ENCODE data around the gene C16orf89. TPM values are rescaled to one million over a fixed set of nuclear protein-coding genes. Genes with fewer than 3 reads are reported as not detected.
A peak's percentile ranks its signal among the peaks of the same experiment; 100 is the strongest.
"Not testable (repeated sequence)": the region's sequence is repeated elsewhere in the genome, so short reads cannot be mapped to it uniquely, and the experiment has no call there.

Gene C16orf89
- polyA plus RNA-seq, 1 donor = 0.39 TPM

DNA sequence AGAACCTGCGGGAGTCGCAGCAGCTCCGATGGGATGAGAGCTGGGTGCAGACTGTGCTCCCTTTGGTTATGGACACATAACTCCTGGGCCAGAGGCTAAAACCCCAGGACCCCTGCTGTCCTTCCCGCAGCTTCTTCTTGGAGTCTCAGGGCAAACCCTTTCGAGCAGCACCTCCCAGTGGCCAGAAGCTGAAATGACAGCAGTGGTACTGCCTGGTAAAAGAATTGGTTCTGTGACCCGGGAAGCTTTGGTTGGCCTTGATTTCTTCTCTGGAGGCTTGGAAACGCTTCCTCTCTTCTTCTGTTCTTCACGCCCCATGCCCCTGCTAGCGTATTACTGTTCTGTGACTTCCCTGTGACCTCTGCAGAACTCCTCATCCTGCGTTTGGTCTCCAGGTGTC is 19.0 kb upstream of the C16orf89 start:
- not testable (repeated sequence) for DNase-seq (ENCODE audit: low read depth)

DNA sequence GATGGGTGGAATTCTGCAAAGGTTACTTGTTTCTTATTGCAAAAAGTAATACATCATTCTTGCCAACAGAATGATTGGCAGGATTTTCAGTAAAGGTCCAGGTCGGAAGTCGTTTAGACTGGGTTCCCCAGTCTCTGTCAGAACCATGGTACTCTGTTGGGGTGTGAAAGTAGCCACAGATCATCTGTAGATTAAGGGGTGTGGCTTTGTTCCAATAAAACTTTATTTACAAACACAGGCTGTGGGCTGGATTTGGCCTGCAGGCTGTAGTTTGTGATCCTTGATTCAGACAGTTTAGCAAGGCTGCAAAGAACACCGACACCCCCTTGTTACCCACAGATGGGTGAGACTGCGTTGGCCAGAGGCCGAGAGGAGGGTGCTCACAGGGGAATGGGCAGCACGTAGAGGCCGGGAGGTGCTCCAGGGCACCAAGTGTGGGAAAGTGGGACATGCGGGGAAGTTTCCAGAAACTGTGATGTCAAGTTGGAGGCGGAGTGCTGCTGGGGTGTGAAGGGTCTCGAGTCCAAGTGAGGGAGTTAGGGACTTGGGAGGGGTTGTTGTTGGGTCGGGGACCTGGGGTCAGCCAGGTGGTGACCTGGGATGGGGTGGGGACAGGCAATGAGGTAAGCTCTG is 18.5 kb upstream of the C16orf89 start:
- not testable (repeated sequence) for DNase-seq (ENCODE audit: low read depth)

DNA sequence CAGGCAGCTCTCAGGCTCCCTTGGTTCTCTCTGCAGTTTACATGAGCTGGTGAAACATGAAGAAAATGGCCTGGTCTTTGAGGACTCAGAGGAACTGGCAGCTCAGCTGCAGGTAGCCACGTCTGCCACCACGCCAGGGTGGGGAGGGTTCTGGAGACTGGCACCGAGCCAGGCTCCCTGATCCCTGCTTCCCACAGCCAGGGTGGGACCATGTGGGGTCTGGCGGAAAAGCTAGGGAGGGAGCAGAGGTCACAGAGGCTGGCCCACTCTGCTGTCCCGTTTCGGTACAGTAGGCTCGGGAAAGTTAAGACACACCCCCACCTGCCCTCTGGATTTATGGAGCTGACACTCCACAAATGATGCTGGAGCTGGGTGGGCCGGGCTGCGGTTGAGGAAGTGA is 17.9 kb upstream of the C16orf89 start:
- DNase-seq (ENCODE audit: low read depth) = not testable (repeated sequence)

DNA sequence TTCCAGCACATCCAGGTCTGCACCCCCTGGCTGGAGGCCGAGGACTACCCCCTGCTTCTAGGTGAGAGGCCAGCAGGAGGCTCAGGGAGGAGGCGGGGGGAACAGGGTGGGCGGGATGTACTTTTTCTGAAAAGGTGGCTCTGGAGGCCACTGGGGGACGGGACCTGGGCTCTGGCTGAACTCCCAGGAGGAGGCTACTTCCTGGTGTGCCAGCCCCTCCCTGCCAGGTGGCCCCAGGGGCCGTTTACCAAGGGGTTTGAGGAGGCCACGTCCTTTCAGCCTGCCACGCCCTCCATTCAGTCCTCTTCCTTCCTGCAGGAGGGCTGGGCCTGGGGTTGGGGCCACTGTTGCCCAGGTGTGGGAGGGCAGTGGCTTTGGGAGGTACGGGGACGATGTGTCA is 15.2 kb upstream of the C16orf89 start:
- DNase-seq (ENCODE audit: low read depth) = not testable (repeated sequence)

DNA sequence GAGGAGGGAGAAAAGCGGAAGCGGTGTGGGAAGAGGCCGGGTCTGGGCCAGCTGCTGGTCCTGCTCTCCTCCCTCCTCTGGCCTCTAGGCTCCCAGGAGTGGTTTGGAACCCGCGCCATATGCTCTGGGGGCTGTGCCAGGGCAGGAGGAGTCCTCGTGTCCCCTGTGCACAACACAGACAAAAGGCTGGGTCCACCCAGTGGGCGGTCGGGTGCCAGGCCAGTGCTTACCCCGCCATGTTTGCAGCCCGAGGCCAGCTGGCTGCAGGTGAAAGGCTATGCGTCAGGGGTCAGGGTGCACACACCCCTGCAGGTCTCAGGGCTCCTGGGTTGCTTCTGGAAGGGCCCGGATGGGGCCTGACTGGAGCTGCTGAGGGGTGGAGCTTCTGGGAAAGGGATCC is 14.7 kb upstream of the C16orf89 start:
- not testable (repeated sequence) for DNase-seq (ENCODE audit: low read depth)

DNA sequence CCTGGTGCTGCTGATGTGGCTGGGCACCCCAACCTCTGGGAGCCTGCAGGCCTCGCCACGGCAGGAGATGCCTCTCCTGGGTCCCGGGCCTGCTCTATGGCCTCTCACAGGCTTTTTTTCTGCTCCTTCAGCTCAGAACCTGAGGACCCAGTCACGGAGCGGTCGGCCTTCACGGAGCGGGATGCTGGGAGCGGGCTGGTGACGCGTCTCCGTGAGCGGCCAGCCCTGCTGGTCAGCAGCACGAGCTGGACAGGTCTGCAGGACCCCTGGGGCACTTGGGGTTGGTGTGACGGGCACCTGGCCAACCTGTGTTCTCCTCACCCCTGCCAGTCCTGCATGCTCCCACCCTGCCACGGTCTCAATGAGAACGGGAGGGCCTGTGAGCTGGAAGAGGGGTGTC is 12.9 kb upstream of the C16orf89 start:
- DNase-seq (ENCODE audit: low read depth) = no peak

DNA sequence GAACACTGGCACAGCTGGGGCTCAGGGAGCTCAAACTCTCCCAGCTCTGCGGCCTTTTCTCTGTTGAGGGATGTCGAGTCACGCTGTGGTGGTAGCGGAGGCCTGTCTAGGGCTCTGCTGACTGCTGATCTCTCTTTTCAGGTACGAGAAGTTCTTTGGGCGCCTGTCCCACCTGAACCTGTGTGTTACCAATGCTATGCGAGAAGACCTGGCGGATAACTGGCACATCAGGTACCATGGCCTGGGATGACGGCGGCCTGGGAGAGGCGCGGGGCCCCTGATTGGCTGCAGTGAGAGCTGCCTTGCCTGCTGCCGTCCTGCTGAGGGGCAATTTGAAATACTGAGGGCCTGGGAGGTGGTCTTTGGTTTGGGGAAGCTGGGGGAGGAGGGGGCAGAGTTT is 11.5 kb upstream of the C16orf89 start:
- no peak for DNase-seq (ENCODE audit: low read depth)

DNA sequence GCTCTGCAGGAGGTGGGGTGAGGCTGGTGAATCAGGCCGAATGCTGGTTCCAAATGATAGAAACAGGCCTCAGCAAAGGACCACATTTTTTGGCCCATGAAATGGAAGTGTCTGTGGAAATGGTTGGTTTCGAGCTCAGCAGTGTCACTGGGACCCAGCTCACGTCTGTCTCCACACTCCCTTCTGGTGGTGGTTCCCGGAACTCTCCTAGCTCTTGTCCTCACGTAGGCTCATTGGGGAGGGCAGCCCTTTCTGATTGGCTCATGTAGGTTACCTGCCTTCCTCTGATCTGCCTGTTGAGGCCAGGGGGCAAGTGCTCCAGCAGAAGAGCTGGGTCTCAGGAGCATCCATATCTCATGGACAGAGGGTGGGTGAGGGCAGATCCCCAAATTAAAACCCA is 9.9 kb upstream of the C16orf89 start:
- no peak for DNase-seq (ENCODE audit: low read depth)

DNA sequence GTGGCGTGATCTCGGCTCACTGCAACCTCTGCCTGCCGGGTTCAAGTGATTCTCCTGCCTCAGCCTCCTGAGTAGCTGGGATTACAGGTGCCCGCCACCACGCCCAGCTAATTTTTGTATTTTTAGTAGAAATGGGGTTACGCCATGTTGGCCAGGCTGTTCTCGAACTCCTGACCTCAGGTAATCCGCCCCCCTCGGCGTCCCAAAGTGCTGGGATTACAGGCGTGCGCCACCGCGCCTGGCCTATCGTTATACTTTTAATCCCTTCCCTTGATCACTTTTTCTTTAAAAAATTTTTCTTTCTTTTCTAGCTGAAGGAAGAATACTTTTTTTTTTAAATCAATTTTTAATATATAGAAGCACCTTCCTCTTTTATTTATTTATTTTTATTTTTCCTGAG is 8.0 kb upstream of the C16orf89 start:
- DNase-seq (ENCODE audit: low read depth) = not testable (repeated sequence)

DNA sequence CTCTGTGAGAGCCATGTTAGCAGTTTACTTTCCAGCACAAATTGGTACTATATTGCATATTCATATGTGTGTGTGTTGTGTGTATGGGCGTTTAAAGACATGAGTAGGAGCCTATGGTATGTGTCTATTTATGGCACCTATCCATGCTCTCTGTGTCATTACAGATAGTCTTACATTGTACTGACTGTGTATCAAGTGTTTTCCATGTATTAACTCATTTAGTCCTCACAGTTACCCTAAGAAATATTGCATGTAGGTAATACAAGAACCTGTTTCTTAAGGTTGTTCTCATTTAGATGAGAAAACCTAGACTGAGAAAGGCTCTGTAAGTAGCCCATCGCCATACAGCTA is 7.5 kb upstream of the C16orf89 start:
- no peak for DNase-seq (ENCODE audit: low read depth)

DNA sequence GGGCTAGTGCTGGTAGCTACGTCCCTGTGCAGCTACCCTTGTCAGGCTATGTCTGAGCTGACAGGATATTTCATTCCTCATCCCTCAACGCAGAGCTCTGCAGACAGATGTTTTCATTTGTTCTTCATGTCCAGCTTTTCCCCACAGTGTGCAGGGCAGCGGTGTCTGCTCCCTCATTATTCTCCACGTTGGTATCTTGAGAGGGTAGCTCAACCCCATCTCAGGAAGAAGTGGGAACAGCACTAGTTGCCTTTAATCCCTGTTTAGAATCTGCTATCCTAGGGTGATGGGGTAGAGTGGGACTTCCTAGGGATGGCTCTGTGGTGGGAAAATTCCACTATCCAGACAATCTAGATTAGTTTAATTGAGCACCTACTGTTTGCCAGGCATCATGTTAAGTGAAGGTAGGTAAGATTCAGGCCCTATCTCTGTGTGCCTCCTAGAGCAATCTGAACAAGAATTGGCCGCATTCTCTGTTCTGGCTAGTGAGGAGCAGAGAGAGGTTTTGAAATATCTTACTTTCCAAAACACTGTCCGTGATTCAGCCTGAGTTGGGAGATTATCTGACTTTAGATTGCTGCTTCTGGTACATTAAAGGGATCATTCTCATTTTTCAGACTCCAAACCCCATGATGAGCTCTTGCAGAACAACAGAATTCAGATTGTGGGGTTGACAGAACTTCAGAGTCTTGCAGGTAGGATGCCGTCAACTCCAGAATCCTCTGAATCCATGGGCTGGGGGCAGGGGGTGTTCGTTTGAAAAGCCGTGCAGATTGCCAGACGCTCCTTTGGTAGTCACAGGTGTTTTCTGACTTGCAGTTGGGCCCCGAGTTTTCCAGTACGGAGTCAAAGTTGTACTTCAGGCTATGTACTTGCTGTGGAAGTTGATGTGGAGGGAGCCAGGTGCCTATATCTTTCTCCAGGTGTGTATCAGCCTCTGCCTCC is 6.8 kb upstream of the C16orf89 start:
- DNase-seq (ENCODE audit: low read depth) = no peak

DNA sequence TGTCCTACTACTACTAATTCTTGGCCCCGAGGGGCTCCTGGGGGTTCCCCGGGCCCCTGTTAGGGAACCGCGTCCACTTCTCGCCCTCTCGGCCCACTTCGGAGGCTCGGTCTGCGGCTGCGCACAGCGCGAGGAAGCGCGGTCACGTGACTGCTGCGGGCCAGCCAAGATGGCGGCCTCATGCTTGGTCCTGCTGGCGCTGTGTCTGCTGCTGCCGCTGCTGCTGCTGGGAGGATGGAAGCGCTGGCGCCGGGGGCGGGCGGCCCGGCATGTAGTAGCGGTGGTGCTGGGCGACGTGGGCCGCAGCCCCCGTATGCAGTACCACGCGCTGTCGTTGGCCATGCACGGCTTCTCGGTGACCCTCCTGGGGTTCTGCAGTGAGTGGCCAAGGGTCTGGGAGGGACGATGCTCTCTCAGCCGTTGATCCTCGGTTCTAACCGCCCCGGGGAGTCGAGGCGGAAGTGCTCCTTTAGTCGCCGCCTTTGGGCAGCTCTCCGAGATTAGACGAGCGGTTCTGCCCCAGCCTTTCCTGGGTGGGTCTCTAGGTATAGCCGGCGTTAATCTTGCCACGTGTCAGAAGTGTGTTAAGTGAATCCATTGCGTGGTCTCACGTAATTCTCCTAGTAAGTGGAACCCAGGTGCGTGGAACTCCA is 6.1 kb upstream of the C16orf89 start, which contains the start of gene ALG1:
TSS of gene ALG1 (plus strand) at position 163 of the 653 bp plus-strand sequence. CDS start at position 170, 7 bp downstream.
- DNase-seq (ENCODE audit: low read depth) = peak; percentile 72

DNA sequence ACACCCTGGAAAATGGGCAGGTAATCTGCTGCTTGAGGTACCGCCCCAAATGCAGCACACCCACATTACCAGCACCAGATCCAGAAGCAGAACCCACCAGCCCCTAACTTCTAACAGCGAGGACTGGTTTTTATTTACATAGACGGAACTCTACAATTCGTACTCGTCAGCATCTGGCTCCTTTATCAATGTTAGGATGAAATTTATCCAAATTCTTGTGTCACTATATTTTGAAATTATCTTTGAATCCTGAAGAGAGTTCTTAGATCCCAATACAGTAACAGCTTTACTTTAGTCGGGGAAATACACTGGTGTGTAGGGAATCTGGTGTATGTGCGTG is 5.6 kb upstream of the C16orf89 start:
- no peak for DNase-seq (ENCODE audit: low read depth)

DNA sequence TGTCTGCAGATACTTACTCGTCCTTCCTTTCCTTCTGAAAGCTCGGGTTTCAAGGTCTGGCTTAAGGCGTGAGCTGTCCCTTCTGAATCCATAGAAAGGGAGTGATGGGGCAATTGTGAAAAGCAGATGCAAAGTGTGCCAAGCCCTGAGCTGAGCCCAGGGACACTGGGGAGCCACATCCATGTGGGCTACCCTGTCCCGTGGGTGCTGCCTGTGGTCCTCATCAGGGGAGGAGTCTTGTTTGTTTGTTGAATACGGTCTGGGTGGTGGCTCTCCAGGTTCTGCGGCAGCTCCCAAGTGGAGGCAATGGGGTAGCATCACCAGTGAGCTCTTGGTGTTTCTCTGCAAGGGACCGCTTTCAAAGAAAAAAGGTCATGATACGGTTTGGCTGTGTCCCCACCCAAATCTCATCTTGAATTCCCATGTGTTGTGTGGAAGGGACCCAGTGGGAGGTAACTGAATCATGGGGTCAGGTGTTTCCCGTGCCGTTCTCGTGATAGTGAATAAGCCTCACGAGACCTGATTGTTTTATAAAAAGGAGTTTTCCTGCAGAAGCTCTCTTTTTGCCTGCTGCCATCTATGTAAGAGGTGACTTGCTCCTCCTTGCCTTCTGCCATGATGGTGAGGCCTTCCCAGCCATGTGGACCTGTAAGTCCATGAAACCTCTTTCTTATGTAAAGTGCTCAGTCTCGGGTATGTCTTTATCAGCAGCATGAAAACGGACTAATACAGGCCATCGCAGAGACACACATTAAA is 4.9 kb upstream of the C16orf89 start:
- DNase-seq (ENCODE audit: low read depth) = no peak

DNA sequence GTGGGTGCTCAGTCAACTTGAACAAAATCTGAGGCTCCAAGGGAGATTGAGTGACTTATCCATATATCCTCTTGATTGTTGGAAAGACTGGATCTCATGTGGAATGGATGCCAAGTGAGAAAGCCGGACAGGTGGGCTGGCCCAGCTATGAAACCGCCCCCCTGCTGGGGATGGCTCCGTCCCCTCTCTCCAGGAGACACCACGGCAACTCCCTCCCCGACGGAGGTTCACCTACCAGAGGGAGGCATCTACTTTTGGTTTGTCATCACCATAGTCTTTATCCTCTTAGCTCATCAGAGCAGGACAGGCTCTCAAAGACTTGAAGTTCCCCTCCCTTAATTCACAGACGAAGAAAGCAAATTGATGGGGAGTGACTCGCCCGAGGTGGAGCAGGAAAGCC is 4.1 kb upstream of the C16orf89 start:
- no peak for DNase-seq (ENCODE audit: low read depth)

DNA sequence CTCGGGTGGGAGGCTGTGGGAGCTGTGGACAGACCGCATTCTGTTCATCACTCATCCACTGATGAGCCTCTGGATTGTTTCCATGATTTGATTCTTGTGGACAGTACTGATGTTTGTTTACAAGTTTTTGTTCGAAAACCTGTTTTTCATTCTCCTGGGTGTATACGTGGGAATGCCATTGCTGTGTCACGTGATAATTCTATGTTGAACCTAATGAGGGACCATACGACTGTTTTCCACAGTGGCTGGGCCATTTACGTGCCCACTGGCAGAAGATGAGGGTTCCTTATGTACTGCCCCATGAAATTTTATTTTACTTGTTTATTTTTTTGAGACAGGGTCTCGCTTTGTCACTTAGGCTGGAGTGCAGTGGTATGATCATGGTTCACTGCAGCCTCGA is 3.3 kb upstream of the C16orf89 start:
- DNase-seq (ENCODE audit: low read depth) = no peak

DNA sequence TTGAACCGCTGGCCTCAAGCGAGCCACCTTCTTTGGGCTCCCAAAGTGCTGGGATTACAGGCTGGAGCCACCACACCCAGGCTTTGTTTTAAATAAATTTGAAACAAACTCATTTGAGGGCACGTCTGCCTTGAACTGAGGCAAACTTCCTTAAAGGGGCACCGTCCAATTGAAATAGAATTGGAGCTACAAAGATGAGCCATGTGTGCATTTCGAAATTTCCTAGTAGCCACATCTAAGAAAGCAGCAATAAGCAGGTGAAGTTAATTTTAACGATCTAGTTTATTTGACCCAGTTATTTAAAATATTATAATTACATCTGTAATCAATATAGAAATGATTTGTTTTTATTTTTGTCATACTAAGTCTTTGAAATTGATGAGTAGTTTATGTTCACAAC is 755 bp upstream of the C16orf89 start:
- DNase-seq (ENCODE audit: low read depth) = no peak

DNA sequence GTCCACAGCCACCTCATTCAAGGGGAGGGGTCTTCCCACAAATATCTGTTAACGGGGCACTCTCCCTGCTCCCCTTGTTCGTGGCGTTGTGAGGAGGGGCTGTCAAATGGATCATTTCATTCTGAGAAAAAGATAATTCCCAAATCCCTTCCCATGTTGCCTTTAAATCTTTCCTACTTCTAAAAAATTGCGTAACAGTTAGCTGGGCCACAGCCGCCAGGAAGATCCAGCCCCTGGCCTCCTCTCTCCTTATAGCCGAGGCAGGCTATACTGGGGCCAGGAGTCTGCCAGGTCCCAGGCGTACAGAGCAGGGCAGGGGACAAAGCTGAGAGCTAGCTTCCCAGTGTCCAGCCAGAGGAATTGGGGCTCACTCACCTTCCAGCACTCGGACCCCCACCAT is 430 bp downstream of the C16orf89 start:
- DNase-seq (ENCODE audit: low read depth) = no peak

DNA sequence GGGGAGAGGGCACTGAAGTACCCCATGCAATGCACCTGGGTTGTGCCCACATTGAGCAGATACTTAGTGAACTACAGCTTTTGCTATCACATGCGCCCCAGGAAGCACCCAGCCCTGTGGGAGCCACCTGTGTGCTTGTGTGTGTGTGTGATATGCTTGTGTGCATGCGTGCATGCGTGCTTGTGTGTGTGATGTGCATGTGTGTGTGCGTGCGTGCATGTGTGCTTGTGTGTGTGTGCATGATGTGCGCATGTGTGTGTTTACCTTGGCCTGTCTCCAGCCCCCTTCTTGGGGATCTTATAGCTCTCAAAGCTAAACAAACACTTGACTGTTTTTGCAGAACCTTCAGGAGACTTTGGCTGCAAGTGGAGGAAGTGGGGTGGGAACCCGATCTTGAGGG is 841 bp downstream of the C16orf89 start:
- DNase-seq (ENCODE audit: low read depth) = no peak

DNA sequence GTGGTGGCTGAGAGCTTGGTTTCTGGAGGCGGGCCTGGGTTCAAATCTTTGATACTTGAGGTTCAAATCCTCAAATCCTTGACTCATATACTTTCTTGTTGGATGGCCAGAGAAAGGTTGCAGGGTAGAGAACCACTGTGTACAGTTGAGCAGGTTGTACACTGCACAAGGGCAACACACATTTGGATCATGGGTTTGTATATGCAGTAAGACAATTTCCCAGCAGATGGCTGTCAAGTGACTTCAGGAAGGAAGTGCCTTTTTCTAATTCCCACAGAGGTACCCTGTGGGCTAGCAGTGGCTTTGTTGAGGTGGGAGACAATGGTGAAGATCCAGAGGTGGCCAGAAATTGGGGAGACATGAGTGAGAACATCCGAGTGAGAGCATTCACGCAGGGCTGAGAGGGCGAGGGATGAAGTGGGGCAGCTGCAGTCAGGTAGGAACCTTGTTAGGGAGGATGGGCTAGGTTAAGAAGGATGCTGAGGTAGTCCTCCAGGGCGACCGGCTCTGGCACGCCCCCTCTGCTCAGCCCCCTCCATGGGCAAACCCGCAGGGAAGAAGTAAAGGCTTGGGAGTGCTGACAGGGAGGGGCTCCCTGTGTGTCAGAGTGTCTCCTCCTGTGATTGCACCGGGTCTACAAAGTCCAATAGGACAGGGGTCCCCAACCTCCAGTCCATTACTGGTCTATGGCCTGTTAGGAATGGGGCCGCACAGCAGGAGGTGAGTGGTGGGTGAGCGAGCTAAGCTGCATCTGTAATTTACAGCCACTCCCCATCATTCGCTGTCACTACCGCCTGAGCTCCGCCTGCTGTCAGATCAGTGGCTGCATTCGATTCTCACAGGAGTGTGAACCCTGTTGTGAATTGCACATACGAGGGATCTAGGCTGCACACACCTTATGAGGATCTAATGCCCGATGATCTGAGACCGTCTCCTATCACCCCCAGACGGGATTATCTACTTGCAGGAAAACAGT is 2.7 kb downstream of the C16orf89 start:
- DNase-seq (ENCODE audit: low read depth) = no peak

DNA sequence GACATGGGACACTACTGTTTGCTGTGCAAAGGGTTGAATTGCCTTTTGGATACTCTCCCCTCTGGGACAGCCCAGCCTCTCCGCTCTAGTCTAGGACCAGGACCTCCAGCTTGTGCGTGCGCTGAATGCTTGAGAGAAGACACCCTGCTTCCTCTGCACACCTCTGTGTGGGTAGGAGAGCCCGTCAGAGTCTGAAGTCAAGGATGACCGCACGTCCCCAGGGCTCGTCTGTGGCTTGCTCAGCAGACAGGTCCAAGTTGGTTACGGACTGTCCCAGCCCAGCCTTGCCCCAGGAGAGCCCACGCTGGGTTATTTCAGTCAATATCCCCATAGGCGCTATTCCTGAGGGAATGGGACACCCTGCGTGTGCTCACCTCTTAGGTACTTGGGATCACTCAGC is 3.7 kb downstream of the C16orf89 start:
- DNase-seq (ENCODE audit: low read depth) = no peak

Data from forelimb muscle (tissue), 1 donor.